HCT116 (cell line): ENCODE data around the gene PITPNC1. TPM values are rescaled to one million over a fixed set of nuclear protein-coding genes. Genes with fewer than 3 reads are reported as not detected.

ENCODE experiments used
- ATAC-seq: fragments of 200-7000 bp; cut with Tn5 transposase; 2 replicates; pipeline ENCODE4 v1.9.1; 2020; ENCODE audit warnings: mild to moderate bottlenecking, moderate library complexity
- BruUV-seq: library from RNA; stranded (reverse); fragments of 400-500 nt; replicated peaks from 2 replicates; lab custom pipeline; 2021; lab: Mats Ljungman, UMichigan
- CTCF ChIA-PET: fragments of 300-600 bp; sonication (Branson Sonifier 250); formaldehyde crosslinking; loops from one replicate; lab custom pipeline; 2021; ENCODE audit warnings: antibody characterized with exemption; lab: Charles Lee
- POLR2A ChIA-PET: fragments of 300-600, 350-600 bp; sonication (Branson Sonifier 250); formaldehyde crosslinking; loops from one replicate; lab custom pipeline; 2021; ENCODE audit warnings: antibody characterized with exemption; lab: Charles Lee
- RAD21 ChIA-PET, 2 experiments: fragments of 300-600 bp; sonication (Branson Sonifier 250); formaldehyde crosslinking; loops; one replicate each; lab custom pipeline; 2023; ENCODE audit warnings: low total read pairs in 2 of 2; ENCODE audit not compliant: uncharacterized antibody in 2 of 2, unreplicated experiment in 2 of 2, low non-redundant PET in 1 of 2; lab: Charles Lee
- DNase-seq: peaks from one replicate; pipeline ENCODE4 v3.0.0-alpha.2; 2010; ENCODE audit warnings: low read depth, low spot score
- H2AFZ ChIP-seq: fragments of 200-600 bp; shearing (Covaris generic), sonication (generic); 2 replicates; pipeline ENCODE4 v1.6.1; 2017; ENCODE audit warnings: low read depth, mixed run types, mixed read lengths, antibody characterized with exemption, low read length; ENCODE audit not compliant: poor library complexity, severe bottlenecking
- H3K27ac ChIP-seq: 2 replicates; pipeline ENCODE4 v1.5.1; 2012; ENCODE audit warnings: low read depth, low read length
- H3K27me3 ChIP-seq: fragments of 200-600 bp; sonication (generic); 2 replicates; pipeline ENCODE4 v1.6.1; 2016; ENCODE audit warnings: mixed run types, low read length, mixed read lengths; ENCODE audit not compliant: insufficient read depth
- H3K36me3 ChIP-seq, 2 experiments: fragments of 200-500 bp in 1 of 2; fragments of 200-600 bp in 1 of 2; sonication (Bioruptor generic) in 1 of 2; sonication (generic) in 1 of 2; 2 replicates each; pipeline versions ENCODE4 v1.5.1 to v1.6.1; 2014 to 2016; ENCODE audit warnings: low read length in 2 of 2, inconsistent platforms in 1 of 2, mixed read lengths in 1 of 2, mixed run types in 1 of 2; ENCODE audit not compliant: insufficient read depth in 2 of 2, control insufficient read depth in 1 of 2
- H3K4me1 ChIP-seq, 2 experiments: fragments of 200-600 bp in 1 of 2; sonication (generic) in 1 of 2; 2 replicates each; pipeline versions ENCODE4 v1.5.1 to v1.6.1; 2012 to 2017; ENCODE audit warnings: low read length in 2 of 2, inconsistent platforms in 1 of 2, mild to moderate bottlenecking in 1 of 2, mixed read lengths in 1 of 2, mixed run types in 1 of 2, moderate library complexity in 1 of 2; ENCODE audit not compliant: insufficient read depth in 2 of 2, control insufficient read depth in 1 of 2
- H3K4me2 ChIP-seq: fragments of 200-600 bp; sonication (generic); 2 replicates; pipeline ENCODE4 v1.6.1; 2017; ENCODE audit warnings: mixed run types, low read length, mixed read lengths
- H3K4me3 ChIP-seq, 2 experiments: fragments of 200-600 bp in 1 of 2; sonication (generic) in 1 of 2; replicated peaks in 1 of 2; 2 replicates each; pipeline ENCODE4 v1.5.1; 2011 to 2016; ENCODE audit warnings: low read length in 2 of 2, control low read depth in 1 of 2, low read depth in 1 of 2, mild to moderate bottlenecking in 1 of 2, mixed read lengths in 1 of 2, mixed run types in 1 of 2
- H3K79me2 ChIP-seq: fragments of 200-600 bp; sonication (generic); 2 replicates; pipeline ENCODE4 v1.6.1; 2017; ENCODE audit warnings: mild to moderate bottlenecking, mixed run types, low read length, moderate library complexity, mixed read lengths; ENCODE audit not compliant: insufficient read depth
- H3K9ac ChIP-seq: fragments of 200-600 bp; sonication (generic); 2 replicates; pipeline ENCODE4 v1.6.1; 2016; ENCODE audit warnings: low read length, mixed read lengths
- H3K9me2 ChIP-seq: fragments of 200-600 bp; sonication (generic), shearing (Covaris generic); 2 replicates; pipeline ENCODE4 v1.6.1; 2017; ENCODE audit warnings: mixed run types, mild to moderate bottlenecking, moderate library complexity; ENCODE audit not compliant: insufficient read depth
- H3K9me3 ChIP-seq, 2 experiments: fragments of 200-500 bp in 1 of 2; fragments of 200-600 bp in 1 of 2; sonication (Bioruptor generic) in 1 of 2; sonication (generic) in 1 of 2; 2 replicates each; pipeline ENCODE4 v1.6.1; 2014 to 2017; ENCODE audit warnings: low read length in 2 of 2, mixed read lengths in 2 of 2, inconsistent platforms in 1 of 2, low read depth in 1 of 2, mild to moderate bottlenecking in 1 of 2, mixed run types in 1 of 2, moderate library complexity in 1 of 2; ENCODE audit not compliant: control insufficient read depth in 1 of 2, insufficient read depth in 1 of 2
- H4K20me1 ChIP-seq: fragments of 200-600 bp; sonication (generic), shearing (Covaris generic); 2 replicates; pipeline ENCODE4 v1.6.1; 2017; ENCODE audit warnings: mixed run types, mild to moderate bottlenecking, moderate library complexity; ENCODE audit not compliant: insufficient read depth
- ATF3 ChIP-seq: IDR thresholded peaks from 2 replicates; pipeline ENCODE4 v1.6.1; 2012
- CBX3 ChIP-seq: IDR thresholded peaks from 2 replicates; pipeline ENCODE4 v1.6.1; 2012; ENCODE audit warnings: low read depth
- CEBPB ChIP-seq: IDR thresholded peaks from 2 replicates; pipeline ENCODE4 v1.6.1; 2012; ENCODE audit warnings: low read depth
- ELF1 ChIP-seq: IDR thresholded peaks from 2 replicates; pipeline ENCODE4 v1.6.1; 2012; ENCODE audit warnings: low read depth, borderline replicate concordance
- EZH2 ChIP-seq: fragments of 200-600 bp; sonication (generic); IDR thresholded peaks from 2 replicates; pipeline ENCODE4 v1.6.1; 2017; ENCODE audit warnings: antibody characterized with exemption, mixed run types
- EZH2phosphoT487 ChIP-seq: fragments of 200-600 bp; IDR thresholded peaks from 2 replicates; pipeline ENCODE4 v1.6.1; 2018; ENCODE audit warnings: antibody characterized with exemption, borderline replicate concordance
- FOSL1 ChIP-seq: IDR thresholded peaks from 2 replicates; pipeline ENCODE4 v1.6.1; 2012; ENCODE audit warnings: low read depth
- JUND ChIP-seq: IDR thresholded peaks from 2 replicates; pipeline ENCODE4 v1.6.1; 2012
- POLR2A ChIP-seq: IDR thresholded peaks from 2 replicates; pipeline ENCODE4 v1.7.0; 2011; ENCODE audit warnings: borderline replicate concordance; ENCODE audit not compliant: insufficient read depth, insufficient read length; ENCODE audit errors: extremely low read depth
- POLR2AphosphoS5 ChIP-seq: IDR thresholded peaks from 2 replicates; pipeline ENCODE4 v1.6.1; 2011; ENCODE audit warnings: mild to moderate bottlenecking, low read depth, low read length, moderate library complexity
- RAD21 ChIP-seq: IDR thresholded peaks from 2 replicates; pipeline ENCODE4 v1.6.1; 2012; ENCODE audit warnings: low read depth, mild to moderate bottlenecking
- SIN3A ChIP-seq: IDR thresholded peaks from 2 replicates; pipeline ENCODE4 v1.6.1; 2012; ENCODE audit warnings: low read depth
- SP1 ChIP-seq: IDR thresholded peaks from 2 replicates; pipeline ENCODE4 v1.6.1; 2012; ENCODE audit warnings: low read depth
- TCF7L2 ChIP-seq: IDR thresholded peaks from 2 replicates; pipeline ENCODE4 v1.7.0; 2011; ENCODE audit warnings: borderline replicate concordance, inconsistent platforms; ENCODE audit not compliant: insufficient read depth, insufficient read length; ENCODE audit errors: extremely low read depth
- YY1 ChIP-seq: IDR thresholded peaks from 2 replicates; pipeline ENCODE4 v1.6.1; 2011; ENCODE audit warnings: low read length, low read depth, moderate library complexity, mild to moderate bottlenecking; ENCODE audit not compliant: insufficient replicate concordance; ENCODE audit errors: extremely low read depth
- ZFX ChIP-seq: fragments of 450-650 bp; IDR thresholded peaks from 2 replicates; pipeline ENCODE4 v1.6.1; 2017
- ZNF274 ChIP-seq: fragments of 200-500 bp; sonication (Bioruptor generic); IDR thresholded peaks from 2 replicates; pipeline ENCODE4 v1.6.1; 2014; ENCODE audit warnings: mild to moderate bottlenecking, low read depth, low read length, inconsistent platforms
- intact Hi-C: fragments of 100-400 bp; cut with micrococcal nuclease; formaldehyde crosslinking; loops from 2 replicates; pipeline ENCODE4 v1.10.0; 2022
- total RNA-seq: library from RNA; stranded (reverse); gene quantifications from one replicate; pipeline ENCODE4 v1.2.1, GENCODE V29; 2021; ENCODE audit not compliant: unreplicated experiment
- TF ChIP-seq, protein P1 (sequence below): IDR thresholded peaks from 2 replicates; pipeline ENCODE4 v1.6.1; 2011; ENCODE audit warnings: mild to moderate bottlenecking, low read length, moderate library complexity; ENCODE audit not compliant: insufficient replicate concordance; ENCODE audit errors: extremely low read depth
- TF ChIP-seq, protein P2 (sequence below), 3 experiments: fragments of 200-600 bp in 1 of 3; sonication (generic) in 1 of 3; IDR thresholded peaks in 2 of 3; conservative IDR thresholded peaks in 1 of 3; 2 replicates each; pipeline ENCODE4 v1.5.1; 2012 to 2017; ENCODE audit warnings: low read depth in 2 of 3, low read length in 2 of 3, antibody characterized with exemption in 1 of 3, borderline replicate concordance in 1 of 3, control low read depth in 1 of 3, mild to moderate bottlenecking in 1 of 3, mixed read lengths in 1 of 3, mixed run types in 1 of 3, moderate library complexity in 1 of 3; ENCODE audit not compliant: insufficient read depth in 1 of 3

Gene PITPNC1
- total RNA-seq, 1 experiment from 2014 or later, result 41.9 TPM

GRCh38 chr17:67438667-67439066, 61.6 kb downstream of the PITPNC1 start:
- TF ChIP-seq SIN3A, result no peak
- TF ChIP-seq FOSL1, result no peak
- TF ChIP-seq CBX3, result no peak
- ChIA-PET POLR2A (no interaction called here), RAD21 (no interaction called here), CTCF (no interaction called here)
- no peak for DNase-seq
- Histone ChIP-seq H3K4me2 (no peak overlapping the region), H3K79me2 (peaks cover 3% of the 10 kb centered on the region; the same call in 1 of the 2 replicates), H3K9me2 (no peaks in the 10 kb centered on the region), H3K4me1 (peaks cover 13 to 41% of the 10 kb centered on the region in 2 experiments), H3K36me3 (no peaks in the 10 kb centered on the region), H3K27ac (no peak overlapping the region), H3K9me3 (no peaks in the 10 kb centered on the region), H3K4me3 (no peak overlapping the region), H4K20me1 (no peaks in the 10 kb centered on the region), H2AFZ (no peak overlapping the region), H3K27me3 (no peaks in the 10 kb centered on the region), H3K9ac (no peak overlapping the region)
- no TSS peak for BruUV-seq
- no peak for ATAC-seq
- intact Hi-C loops, result no loop called here

DNA sequence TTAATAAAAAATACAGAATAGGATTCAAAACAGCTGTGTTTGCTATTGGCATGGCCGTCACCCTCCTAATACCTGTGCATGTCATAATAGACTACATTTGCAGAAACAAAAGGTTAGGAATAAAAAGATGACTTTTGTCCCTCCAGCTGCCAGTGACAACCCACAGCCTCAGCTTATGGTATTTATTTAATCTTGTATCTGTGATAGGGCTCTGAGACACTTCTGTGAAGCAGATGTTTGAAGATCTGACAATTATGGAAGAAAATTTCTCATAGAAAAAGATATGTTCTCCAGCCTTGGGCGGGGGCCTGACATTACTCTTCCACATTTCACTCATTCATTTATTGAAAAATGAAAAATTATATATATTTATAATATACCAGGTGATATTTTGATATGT, 62.2 kb downstream of the PITPNC1 start:
- no TSS peak for BruUV-seq
- Histone ChIP-seq H3K79me2 (peaks cover 3% of the 10 kb centered on the region; the same call in 1 of the 2 replicates), H3K36me3 (no peaks in the 10 kb centered on the region), H3K9ac (no peak overlapping the region), H3K27me3 (no peaks in the 10 kb centered on the region), H3K4me2 (no peak overlapping the region), H2AFZ (no peak overlapping the region), H3K4me3 (no peak overlapping the region), H3K4me1 (peaks cover 13 to 41% of the 10 kb centered on the region in 2 experiments), H3K9me3 (no peaks in the 10 kb centered on the region), H3K27ac (no peak overlapping the region), H4K20me1 (no peaks in the 10 kb centered on the region), H3K9me2 (no peaks in the 10 kb centered on the region)
- POLR2A ChIA-PET, result no interaction called here
- ATAC-seq, result no peak
- RAD21 ChIA-PET, result no interaction called here
- CTCF ChIA-PET, result no interaction called here
- DNase-seq, result no peak
- intact Hi-C loops, result no loop called here
- TF ChIP-seq RAD21 (no peak), ZFX (no peak), SIN3A (no peak), POLR2AphosphoS5 (no peak), YY1 (no peak), JUND (no peak), EZH2 (no peak), ATF3 (no peak), SP1 (no peak), POLR2A (no peak), TCF7L2 (no peak), ZNF274 (no peak), EZH2phosphoT487 (no peak), ELF1 (no peak), CBX3 (no peak), CEBPB (no peak)
- TF ChIP-seq, protein P1, sequence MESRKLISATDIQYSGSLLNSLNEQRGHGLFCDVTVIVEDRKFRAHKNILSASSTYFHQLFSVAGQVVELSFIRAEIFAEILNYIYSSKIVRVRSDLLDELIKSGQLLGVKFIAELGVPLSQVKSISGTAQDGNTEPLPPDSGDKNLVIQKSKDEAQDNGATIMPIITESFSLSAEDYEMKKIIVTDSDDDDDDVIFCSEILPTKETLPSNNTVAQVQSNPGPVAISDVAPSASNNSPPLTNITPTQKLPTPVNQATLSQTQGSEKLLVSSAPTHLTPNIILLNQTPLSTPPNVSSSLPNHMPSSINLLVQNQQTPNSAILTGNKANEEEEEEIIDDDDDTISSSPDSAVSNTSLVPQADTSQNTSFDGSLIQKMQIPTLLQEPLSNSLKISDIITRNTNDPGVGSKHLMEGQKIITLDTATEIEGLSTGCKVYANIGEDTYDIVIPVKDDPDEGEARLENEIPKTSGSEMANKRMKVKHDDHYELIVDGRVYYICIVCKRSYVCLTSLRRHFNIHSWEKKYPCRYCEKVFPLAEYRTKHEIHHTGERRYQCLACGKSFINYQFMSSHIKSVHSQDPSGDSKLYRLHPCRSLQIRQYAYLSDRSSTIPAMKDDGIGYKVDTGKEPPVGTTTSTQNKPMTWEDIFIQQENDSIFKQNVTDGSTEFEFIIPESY, result no peak
- TF ChIP-seq, protein P2, sequence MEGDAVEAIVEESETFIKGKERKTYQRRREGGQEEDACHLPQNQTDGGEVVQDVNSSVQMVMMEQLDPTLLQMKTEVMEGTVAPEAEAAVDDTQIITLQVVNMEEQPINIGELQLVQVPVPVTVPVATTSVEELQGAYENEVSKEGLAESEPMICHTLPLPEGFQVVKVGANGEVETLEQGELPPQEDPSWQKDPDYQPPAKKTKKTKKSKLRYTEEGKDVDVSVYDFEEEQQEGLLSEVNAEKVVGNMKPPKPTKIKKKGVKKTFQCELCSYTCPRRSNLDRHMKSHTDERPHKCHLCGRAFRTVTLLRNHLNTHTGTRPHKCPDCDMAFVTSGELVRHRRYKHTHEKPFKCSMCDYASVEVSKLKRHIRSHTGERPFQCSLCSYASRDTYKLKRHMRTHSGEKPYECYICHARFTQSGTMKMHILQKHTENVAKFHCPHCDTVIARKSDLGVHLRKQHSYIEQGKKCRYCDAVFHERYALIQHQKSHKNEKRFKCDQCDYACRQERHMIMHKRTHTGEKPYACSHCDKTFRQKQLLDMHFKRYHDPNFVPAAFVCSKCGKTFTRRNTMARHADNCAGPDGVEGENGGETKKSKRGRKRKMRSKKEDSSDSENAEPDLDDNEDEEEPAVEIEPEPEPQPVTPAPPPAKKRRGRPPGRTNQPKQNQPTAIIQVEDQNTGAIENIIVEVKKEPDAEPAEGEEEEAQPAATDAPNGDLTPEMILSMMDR (IDR thresholded peaks at IDR 0.05 in 2 of 3, conservative IDR thresholded peaks at IDR 0.05 in 1 of 3; ENCODE audit: borderline replicate concordance in 1 of 3, insufficient read depth in 1 of 3, low read depth in 2 of 3, low read length in 2 of 3), result no peak
